Measurements from ENCODE around the gene ZNF432.

DNA sequence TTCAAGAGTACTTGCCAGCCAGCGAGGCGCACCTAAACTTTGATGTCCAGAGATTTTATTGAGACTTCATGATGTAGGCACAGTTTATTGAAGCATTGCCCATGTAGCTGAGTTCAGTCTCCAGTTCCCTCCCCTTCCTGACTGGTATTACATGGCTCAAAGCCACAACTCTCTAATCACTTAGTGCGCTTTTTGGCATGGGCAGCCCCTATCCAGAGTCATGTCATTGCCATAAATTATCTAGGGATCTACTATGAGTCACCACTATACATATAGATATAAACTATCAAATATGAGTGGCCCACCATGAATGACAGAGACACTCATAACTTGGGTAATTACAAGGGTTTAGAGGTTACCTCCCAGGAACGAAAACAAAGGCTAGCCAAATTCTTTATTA lies 28.1 kb downstream of the ZNF432 start:
- TF ChIP-seq, protein P1, sequence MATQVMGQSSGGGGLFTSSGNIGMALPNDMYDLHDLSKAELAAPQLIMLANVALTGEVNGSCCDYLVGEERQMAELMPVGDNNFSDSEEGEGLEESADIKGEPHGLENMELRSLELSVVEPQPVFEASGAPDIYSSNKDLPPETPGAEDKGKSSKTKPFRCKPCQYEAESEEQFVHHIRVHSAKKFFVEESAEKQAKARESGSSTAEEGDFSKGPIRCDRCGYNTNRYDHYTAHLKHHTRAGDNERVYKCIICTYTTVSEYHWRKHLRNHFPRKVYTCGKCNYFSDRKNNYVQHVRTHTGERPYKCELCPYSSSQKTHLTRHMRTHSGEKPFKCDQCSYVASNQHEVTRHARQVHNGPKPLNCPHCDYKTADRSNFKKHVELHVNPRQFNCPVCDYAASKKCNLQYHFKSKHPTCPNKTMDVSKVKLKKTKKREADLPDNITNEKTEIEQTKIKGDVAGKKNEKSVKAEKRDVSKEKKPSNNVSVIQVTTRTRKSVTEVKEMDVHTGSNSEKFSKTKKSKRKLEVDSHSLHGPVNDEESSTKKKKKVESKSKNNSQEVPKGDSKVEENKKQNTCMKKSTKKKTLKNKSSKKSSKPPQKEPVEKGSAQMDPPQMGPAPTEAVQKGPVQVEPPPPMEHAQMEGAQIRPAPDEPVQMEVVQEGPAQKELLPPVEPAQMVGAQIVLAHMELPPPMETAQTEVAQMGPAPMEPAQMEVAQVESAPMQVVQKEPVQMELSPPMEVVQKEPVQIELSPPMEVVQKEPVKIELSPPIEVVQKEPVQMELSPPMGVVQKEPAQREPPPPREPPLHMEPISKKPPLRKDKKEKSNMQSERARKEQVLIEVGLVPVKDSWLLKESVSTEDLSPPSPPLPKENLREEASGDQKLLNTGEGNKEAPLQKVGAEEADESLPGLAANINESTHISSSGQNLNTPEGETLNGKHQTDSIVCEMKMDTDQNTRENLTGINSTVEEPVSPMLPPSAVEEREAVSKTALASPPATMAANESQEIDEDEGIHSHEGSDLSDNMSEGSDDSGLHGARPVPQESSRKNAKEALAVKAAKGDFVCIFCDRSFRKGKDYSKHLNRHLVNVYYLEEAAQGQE (IDR thresholded peaks at IDR 0.05; ENCODE audit: unreplicated experiment): no peak
- TF ChIP-seq, protein P2, sequence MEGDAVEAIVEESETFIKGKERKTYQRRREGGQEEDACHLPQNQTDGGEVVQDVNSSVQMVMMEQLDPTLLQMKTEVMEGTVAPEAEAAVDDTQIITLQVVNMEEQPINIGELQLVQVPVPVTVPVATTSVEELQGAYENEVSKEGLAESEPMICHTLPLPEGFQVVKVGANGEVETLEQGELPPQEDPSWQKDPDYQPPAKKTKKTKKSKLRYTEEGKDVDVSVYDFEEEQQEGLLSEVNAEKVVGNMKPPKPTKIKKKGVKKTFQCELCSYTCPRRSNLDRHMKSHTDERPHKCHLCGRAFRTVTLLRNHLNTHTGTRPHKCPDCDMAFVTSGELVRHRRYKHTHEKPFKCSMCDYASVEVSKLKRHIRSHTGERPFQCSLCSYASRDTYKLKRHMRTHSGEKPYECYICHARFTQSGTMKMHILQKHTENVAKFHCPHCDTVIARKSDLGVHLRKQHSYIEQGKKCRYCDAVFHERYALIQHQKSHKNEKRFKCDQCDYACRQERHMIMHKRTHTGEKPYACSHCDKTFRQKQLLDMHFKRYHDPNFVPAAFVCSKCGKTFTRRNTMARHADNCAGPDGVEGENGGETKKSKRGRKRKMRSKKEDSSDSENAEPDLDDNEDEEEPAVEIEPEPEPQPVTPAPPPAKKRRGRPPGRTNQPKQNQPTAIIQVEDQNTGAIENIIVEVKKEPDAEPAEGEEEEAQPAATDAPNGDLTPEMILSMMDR (conservative IDR thresholded peaks at IDR 0.05; ENCODE audit: low read depth in 2 of 2): no peak
- TF ChIP-seq CREB1 (CRISPR knock-in tag; IDR thresholded peaks at IDR 0.05; ENCODE audit: low read depth) (no peak), POLR2AphosphoS5 (IDR thresholded peaks at IDR 0.05; ENCODE audit: low read depth) (no peak), EZH2 (IDR thresholded peaks at IDR 0.05; ENCODE audit: low read depth, unreplicated experiment) (no peak), EZH2phosphoT487 (IDR thresholded peaks at IDR 0.05; ENCODE audit: unreplicated experiment) (no peak), ZNF331 (CRISPR knock-in tag; IDR thresholded peaks at IDR 0.05; ENCODE audit: low read depth) (no peak)
- TF ChIP-seq, protein P3, sequence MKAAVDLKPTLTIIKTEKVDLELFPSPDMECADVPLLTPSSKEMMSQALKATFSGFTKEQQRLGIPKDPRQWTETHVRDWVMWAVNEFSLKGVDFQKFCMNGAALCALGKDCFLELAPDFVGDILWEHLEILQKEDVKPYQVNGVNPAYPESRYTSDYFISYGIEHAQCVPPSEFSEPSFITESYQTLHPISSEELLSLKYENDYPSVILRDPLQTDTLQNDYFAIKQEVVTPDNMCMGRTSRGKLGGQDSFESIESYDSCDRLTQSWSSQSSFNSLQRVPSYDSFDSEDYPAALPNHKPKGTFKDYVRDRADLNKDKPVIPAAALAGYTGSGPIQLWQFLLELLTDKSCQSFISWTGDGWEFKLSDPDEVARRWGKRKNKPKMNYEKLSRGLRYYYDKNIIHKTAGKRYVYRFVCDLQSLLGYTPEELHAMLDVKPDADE (IDR thresholded peaks at IDR 0.05): no peak

Data from GM23338 (cell line).